Skeletal muscle cell (primary cell): ENCODE data around the gene SIRT6.
"Not testable (repeated sequence)": the region's sequence is repeated elsewhere in the genome, so short reads cannot be mapped to it uniquely, and the experiment has no call there.

Source experiments
- DNase-seq: peaks from one replicate; pipeline ENCODE4 v3.0.0-alpha.2; 2010; ENCODE audit warnings: low read depth
- H3K4me3 ChIP-seq: 2 replicates; pipeline ENCODE4 v1.5.1; 2011; ENCODE audit warnings: low read depth, mild to moderate bottlenecking, control low read depth, low read length, moderate library complexity

The SIRT6 gene

DNA sequence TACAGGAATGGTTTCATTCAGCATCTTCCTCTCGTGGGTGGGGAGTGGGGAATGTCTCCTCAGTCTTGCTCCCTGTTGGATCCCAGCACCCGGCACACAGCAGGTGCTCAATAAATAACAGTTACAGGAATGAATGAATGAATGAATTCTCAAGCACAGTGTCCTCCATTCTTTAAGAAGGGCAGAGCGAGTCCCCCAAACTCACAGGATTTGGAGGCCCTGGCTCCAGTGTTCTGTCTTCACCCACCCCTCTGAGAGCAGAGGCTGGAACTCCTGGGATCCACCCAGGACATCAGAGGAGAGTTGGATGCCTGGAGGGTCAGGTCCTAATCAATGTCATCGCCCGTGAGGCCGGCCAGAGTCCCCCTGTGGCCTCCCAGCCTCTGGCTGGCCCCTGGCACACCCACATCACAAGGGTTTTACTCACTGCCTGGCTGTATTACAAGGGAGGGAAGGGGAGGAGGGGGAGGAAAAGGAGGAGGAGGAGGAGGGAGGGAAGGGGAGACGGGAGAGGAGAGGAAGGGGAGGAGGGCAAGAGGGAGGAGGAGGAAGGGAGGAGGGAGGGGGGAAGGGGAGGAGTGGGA, 37.6 kb downstream of the SIRT6 start:
- no peak for DNase-seq

GRCh38 chr19:4142916-4143315, 39.4 kb downstream of the SIRT6 start:
- not testable (repeated sequence) for DNase-seq, H3K4me3 ChIP-seq

More for the DNA sequence above, 37.6 kb downstream of the SIRT6 start:
- H3K4me3 ChIP-seq, result no peak overlapping the region

DNA sequence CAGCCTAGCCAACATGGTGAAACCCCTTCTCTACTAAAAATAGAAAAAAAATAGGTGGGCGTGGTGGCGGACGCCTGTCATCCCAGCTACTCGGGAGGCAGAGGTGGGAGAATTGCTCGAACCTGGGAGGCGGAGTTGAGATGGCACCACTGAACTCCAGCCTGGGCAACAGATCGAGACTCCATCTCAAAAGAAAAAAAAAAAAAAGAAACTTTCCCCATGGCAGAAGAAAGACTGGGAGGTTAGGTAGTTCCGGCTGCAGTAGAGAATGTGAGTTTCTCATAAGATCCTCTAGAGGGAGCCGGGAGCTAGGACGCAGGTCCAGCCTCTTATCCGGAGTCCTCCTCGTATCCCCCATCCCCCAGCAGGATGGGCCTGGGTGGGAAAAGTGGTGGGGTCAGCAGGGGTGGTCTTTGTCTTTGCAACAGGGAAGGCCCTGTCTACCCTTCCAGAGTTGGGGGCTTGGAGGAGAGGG, 42.1 kb downstream of the SIRT6 start:
- H3K4me3 ChIP-seq, result no peak overlapping the region
- no peak for DNase-seq

DNA sequence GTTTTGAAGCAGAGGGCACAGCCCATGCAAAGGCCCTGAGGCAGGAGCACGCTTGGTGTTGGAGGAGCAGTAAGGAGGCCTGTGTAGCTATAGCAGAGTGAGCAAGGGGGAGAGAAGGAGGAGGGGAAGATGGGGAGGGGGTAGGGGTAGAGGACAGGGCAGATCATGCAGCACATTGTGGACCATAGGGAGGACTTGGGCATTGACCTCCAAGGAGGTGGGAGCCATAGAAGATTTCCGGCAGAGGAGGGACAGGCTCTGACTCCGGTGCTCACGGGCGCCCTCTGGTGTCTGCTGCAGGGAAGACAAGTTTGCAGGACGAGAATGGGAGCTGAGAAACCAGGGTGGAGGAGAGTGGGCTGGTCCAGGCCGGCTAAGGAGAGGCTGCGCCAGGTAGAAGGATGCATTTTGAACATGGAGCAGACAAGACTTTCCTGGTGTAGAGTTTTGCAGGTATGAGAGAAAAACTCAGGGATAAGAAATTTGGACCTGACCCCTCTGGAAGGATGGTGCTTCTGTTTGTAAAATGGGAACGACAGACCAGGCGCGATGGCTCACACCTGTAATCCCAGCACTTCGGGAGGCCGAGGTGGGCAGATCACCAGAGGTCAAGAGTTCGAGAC, 42.6 kb downstream of the SIRT6 start:
- H3K4me3 ChIP-seq, result no peak overlapping the region
- no peak for DNase-seq

DNA sequence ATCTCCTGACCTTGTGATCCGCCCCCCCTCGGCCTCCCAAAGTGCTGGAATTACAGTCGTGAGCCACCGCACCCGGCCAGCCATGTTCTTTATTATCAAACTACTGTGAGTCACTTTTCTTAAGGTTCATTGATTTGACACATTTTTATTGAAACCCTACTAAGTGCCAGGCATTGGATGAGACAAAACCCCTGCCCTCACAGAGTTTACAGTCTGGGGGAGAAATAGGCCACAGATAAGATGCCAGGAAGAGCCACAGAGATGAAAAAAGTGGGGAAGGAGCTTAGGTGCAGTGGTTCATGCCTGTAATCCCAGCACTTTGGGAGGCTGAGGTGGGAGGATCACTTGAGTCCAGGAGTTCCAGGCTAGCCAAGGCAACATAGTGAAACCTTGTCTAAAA, 43.9 kb downstream of the SIRT6 start:
- no peak overlapping the region for H3K4me3 ChIP-seq
- DNase-seq, result no peak

DNA sequence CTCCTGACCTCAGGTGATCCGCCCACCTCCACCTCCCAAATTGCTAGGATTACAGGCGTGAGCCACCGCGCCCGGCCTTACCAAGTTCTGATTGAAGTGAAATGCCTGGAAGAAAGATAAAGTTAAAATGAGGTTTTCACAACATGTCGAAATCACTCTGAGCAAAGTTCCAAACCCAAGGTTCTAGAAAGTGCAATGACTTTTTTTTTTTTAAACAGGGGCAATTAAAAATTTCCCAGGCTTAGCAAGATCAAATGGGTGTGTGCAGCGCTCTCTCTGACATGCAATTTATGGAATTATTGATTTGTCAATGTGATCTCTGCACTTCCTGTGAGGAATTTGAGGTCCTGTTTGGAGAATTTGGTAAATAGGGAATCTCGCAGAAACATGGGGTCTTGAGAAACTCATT, 45.7 kb downstream of the SIRT6 start:
- H3K4me3 ChIP-seq, result no peak overlapping the region
- no peak for DNase-seq

DNA sequence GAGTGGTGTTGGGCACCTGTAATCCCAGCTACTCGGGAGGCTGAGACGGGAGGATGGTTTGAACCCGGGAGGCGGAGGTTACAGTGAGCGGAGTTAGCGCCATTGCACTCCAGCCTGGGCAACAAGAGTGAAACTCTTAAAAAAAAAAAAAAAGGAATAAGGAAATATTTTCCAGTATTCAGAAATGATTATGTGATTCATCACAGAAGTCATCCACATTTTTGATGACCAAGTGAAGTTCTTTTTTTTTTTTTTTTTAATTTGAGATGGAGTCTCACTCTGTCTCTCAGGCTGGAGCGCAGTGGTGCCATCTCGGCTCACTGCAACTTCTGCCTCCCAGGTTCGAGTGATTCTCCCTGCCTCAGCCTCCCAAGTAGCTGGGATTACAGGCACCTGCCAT, 47.0 kb downstream of the SIRT6 start:
- not testable (repeated sequence) for H3K4me3 ChIP-seq, DNase-seq

GRCh38 chr19:4134351-4134750, 48.0 kb downstream of the SIRT6 start:
- DNase-seq, result no peak
- H3K4me3 ChIP-seq, result no peak overlapping the region

DNA sequence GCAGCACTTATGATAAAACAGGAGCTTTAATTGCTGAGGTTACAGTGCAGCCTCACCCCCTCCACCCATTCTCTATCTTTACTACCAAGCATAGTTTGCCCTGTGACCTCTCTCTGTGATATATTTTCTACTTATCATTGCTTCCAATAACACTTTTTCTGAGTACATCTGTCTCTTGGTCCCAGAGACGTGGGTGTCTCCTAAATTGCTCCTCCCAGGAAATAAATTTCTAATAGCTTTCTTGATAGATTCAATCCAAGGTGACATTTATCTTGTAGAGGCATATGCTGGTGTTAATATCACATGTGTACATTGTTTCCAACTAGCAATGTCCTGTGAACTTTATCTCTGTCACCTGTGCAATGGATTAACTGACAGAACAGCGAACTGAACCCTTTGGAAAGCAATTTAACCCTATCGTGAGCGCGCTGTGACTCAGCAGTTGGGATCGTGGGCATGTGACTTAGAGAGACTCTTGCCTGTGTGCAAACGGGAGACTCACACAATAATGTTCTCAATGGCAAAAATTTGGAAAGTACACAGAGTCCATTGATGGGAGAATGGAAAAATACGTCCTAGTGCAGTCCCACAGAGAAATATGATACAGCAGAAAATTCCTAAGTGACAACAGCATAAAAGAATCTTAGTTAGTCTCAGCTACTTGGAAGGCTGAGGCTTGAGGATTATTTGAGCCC, 51.5 kb downstream of the SIRT6 start:
- peak; percentile 33 for DNase-seq
- no peak overlapping the region for H3K4me3 ChIP-seq

DNA sequence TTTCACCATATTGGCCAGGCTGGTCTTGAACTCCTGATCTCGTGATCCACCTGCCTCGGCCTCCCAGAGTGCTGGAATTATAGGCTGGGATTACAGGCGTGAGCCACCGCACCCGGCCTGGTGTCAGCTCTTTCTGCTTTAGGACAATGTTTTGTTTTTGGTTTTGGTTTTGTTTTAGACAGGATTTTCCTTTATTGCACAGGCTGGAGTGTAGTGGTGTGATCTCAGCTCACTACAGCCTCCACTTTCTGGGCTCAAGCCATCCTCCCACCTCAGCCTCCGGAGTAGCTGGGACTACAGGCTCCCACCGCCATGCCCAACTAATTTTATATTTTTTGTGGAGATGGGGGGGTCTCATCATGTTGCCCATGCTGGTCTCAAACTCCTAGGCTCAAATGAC, 53.3 kb downstream of the SIRT6 start:
- not testable (repeated sequence) for DNase-seq, H3K4me3 ChIP-seq

- H3K4me3 ChIP-seq, DNase-seq: not testable (repeated sequence)
These were observed 55.0 kb downstream of the SIRT6 start for GRCh38 chr19:4127322-4127721.

- peak overlapping the region; percentile 79 for H3K4me3 ChIP-seq
- DNase-seq, result no peak
These were observed 57.7 kb downstream of the SIRT6 start for GRCh38 chr19:4124638-4125037.
